T-cell (primary cell): ENCODE measurements around the gene PPARA. TPM values are rescaled to one million over a fixed set of nuclear protein-coding genes. Genes with fewer than 3 reads are reported as not detected.

ENCODE experiments used
- ATAC-seq, 4 experiments: fragments of 200-7000 bp in 3 of 4; fragments of 150-1000 bp in 1 of 4; cut with Tn5 transposase; replicated peaks in 1 of 4; 1 replicate in 3 of 4; 2 replicates in 1 of 4; pipeline ENCODE4 v1.10.0; 2021; ENCODE audit warnings: moderate library complexity in 3 of 4, mild to moderate bottlenecking in 2 of 4, moderate number of reproducible peaks in 1 of 4
- CTCF ChIA-PET, 2 donors: fragments of 300-600 bp; sonication (Branson Sonifier 250); formaldehyde crosslinking; loops; one replicate each; lab custom pipeline; 2022; ENCODE audit warnings: antibody characterized with exemption in 2 of 2; lab: Charles Lee
- POLR2A ChIA-PET, 2 donors: fragments of 300-600 bp; sonication (Branson Sonifier 250); formaldehyde crosslinking; loops; one replicate each; lab custom pipeline; 2022; ENCODE audit warnings: antibody characterized with exemption in 2 of 2; lab: Charles Lee
- DNase-seq, 35 experiments: peaks; one replicate each; pipeline versions ENCODE4 v3.0.0 to v3.0.0-alpha.2; 2013 to 2023
- H3K27ac ChIP-seq: one replicate; pipeline ENCODE4 v1.5.1; 2013; ENCODE audit warnings: low read length
- H3K27me3 ChIP-seq, 2 experiments: replicated peaks in 1 of 2; 1 replicate in 1 of 2; 2 replicates in 1 of 2; pipeline versions ENCODE4 v1.6.1 to v1.7.0; 2013; ENCODE audit warnings: low read length in 1 of 2, mixed read lengths in 1 of 2; ENCODE audit not compliant: control insufficient read depth in 2 of 2, insufficient read depth in 2 of 2; ENCODE audit errors: extremely low read depth in 1 of 2
- H3K36me3 ChIP-seq, 2 donors: 1 replicate in 1 of 2; 2 replicates in 1 of 2; pipeline versions ENCODE4 v1.6.1 to v1.7.0; 2013; ENCODE audit warnings: low read length in 1 of 2; ENCODE audit not compliant: control insufficient read depth in 2 of 2, insufficient read depth in 1 of 2; ENCODE audit errors: extremely low read depth in 1 of 2
- H3K4me1 ChIP-seq, 2 experiments: 1 replicate in 1 of 2; 2 replicates in 1 of 2; pipeline versions ENCODE4 v1.6.1 to v1.7.0; 2013; ENCODE audit warnings: low read length in 2 of 2, mixed read lengths in 1 of 2; ENCODE audit not compliant: insufficient read depth in 2 of 2, control insufficient read depth in 1 of 2; ENCODE audit errors: extremely low read depth in 1 of 2
- H3K4me3 ChIP-seq, 2 donors: 1 replicate in 1 of 2; 2 replicates in 1 of 2; pipeline versions ENCODE4 v1.5.1 to v1.7.0; 2013; ENCODE audit warnings: mild to moderate bottlenecking in 2 of 2, low read length in 1 of 2, moderate library complexity in 1 of 2; ENCODE audit not compliant: control insufficient read depth in 1 of 2; ENCODE audit errors: extremely low read depth in 1 of 2
- H3K9me3 ChIP-seq: 2 replicates; pipeline ENCODE4 v1.7.0; 2013
- H3K27ac Mint-ChIP-seq, 2 donors: one replicate each; pipeline ENCODE4 v1.8.0; 2020 to 2021; ENCODE audit warnings: mild to moderate bottlenecking in 2 of 2, mixed read lengths in 2 of 2
- H3K27me3 Mint-ChIP-seq, 2 donors: one replicate each; pipeline ENCODE4 v1.8.0; 2021 to 2022; ENCODE audit warnings: mixed read lengths in 2 of 2
- H3K36me3 Mint-ChIP-seq: one replicate; pipeline ENCODE4 v1.8.0; 2021; ENCODE audit warnings: mixed read lengths
- H3K4me1 Mint-ChIP-seq, 3 donors: one replicate each; pipeline ENCODE4 v1.8.0; 2020 to 2022; ENCODE audit warnings: mixed read lengths in 3 of 3, mild to moderate bottlenecking in 1 of 3
- H3K4me3 Mint-ChIP-seq, 3 donors: one replicate each; pipeline ENCODE4 v1.8.0; 2020 to 2022; ENCODE audit warnings: mild to moderate bottlenecking in 3 of 3, mixed read lengths in 3 of 3, moderate library complexity in 3 of 3
- H3K9me3 Mint-ChIP-seq, 3 donors: one replicate each; pipeline ENCODE4 v1.8.0; 2020 to 2022; ENCODE audit warnings: mixed read lengths in 3 of 3
- WGBS: methylation state at CpG from one replicate; pipeline ENCODE4 v1.1.5; 2013; ENCODE audit warnings: missing lambda C conversion rate; ENCODE audit not compliant: insufficient coverage; 5-methylcytosine and 5-hydroxymethylcytosine counted together
- total RNA-seq, 35 experiments: library from RNA in 6 of 35; stranded (reverse) in 6 of 35; fragments of 120-200 nt in 1 of 35; gene quantifications; one replicate each; pipeline versions ENCODE4 v1.2.1 to v1.2.4 and lab custom pipeline; 2013 to 2026

The PPARA gene
- total RNA-seq (10 to 100 TPM; 11.0 to 22.2 (median 19.6) TPM), total RNA-seq (lab: John Stamatoyannopoulos, UW) (5.2 to 53.2 (median 16.4) reads per million in 29 experiments)
- 13.7 TPM for total RNA-seq (2013)

- Histone ChIP-seq H3K27me3 (no peaks in the 10 kb centered on the region), H3K27ac (peak within 1 kb of the TSS; percentile 60), H3K9me3 (no peaks in the 10 kb centered on the region), H3K4me1 (peaks cover 4 to 33% of the 10 kb centered on the region in 2 experiments), H3K4me3 (peak within 1 kb of the TSS; percentile 80 to 83), H3K36me3 (no peaks in the 10 kb centered on the region)
- DNase-seq, result peak; percentile 53 to 93 (median 73)
- ChIA-PET CTCF (no interaction called here), POLR2A (no interaction called here)
- peak within 1 kb of the TSS; percentile 73 to 83 for H3K27ac Mint-ChIP-seq
- under 1% methylated on average over 97 of the region's 98 CpGs for WGBS
- H3K27me3 Mint-ChIP-seq, result no peaks in the 10 kb centered on the region
- peaks cover 7% of the 10 kb centered on the region for H3K36me3 Mint-ChIP-seq
- no peaks in the 10 kb centered on the region for H3K9me3 Mint-ChIP-seq
- ATAC-seq, result peak; percentile 83 to 85 (median 84)
- peaks cover 12 to 21% (median 19%) of the 10 kb centered on the region in 3 donors for H3K4me1 Mint-ChIP-seq
- H3K4me3 Mint-ChIP-seq, result peak within 1 kb of the TSS; percentile 81 to 84 (median 82)
These were observed at the start of gene PPARA for GRCh38 chr22:46150034-46150654. Gene PPARA (plus strand): TSS chr22:46150526. CDS start chr22:46198384, 47,858 bp downstream.

- Mint-ChIP-seq H3K27me3 (no peaks in the 10 kb centered on the region), H3K36me3 (no peaks in the 10 kb centered on the region), H3K9me3 (no peaks in the 10 kb centered on the region), H3K27ac (no peak overlapping the region), H3K4me1 (no peaks in the 10 kb centered on the region), H3K4me3 (no peak overlapping the region)
- Histone ChIP-seq H3K36me3 (peaks cover 0 to 6% of the 10 kb centered on the region in 2 donors), H3K9me3 (no peaks in the 10 kb centered on the region), H3K27ac (no peak overlapping the region), H3K4me3 (no peak overlapping the region), H3K4me1 (no peaks in the 10 kb centered on the region), H3K27me3 (no peaks in the 10 kb centered on the region)
- CTCF ChIA-PET, result no interaction called here
- POLR2A ChIA-PET, result no interaction called here
- ATAC-seq, result no peak
- no peak for DNase-seq
- WGBS, result 92% methylated on average over 11 of the region's 11 CpGs
These were observed 48.2 kb upstream of the PPARA start for GRCh38 chr22:46102159-46102558.

- Histone ChIP-seq H3K27me3 (no peaks in the 10 kb centered on the region), H3K4me1 (no peaks in the 10 kb centered on the region), H3K27ac (no peak overlapping the region), H3K36me3 (peaks cover 0 to 6% of the 10 kb centered on the region in 2 donors), H3K4me3 (no peak overlapping the region), H3K9me3 (no peaks in the 10 kb centered on the region)
- WGBS, result 85% methylated on average over 12 of the region's 13 CpGs
- Mint-ChIP-seq H3K9me3 (no peaks in the 10 kb centered on the region), H3K27me3 (no peaks in the 10 kb centered on the region), H3K4me3 (no peak overlapping the region), H3K27ac (no peak overlapping the region), H3K36me3 (no peaks in the 10 kb centered on the region), H3K4me1 (no peaks in the 10 kb centered on the region)
- ATAC-seq (no peak), DNase-seq (no peak)
- ChIA-PET CTCF (no interaction called here), POLR2A (no interaction called here)
These were observed 47.6 kb upstream of the PPARA start for GRCh38 chr22:46102752-46103151.

- H3K36me3 ChIP-seq, result peaks cover 0 to 3% of the 10 kb centered on the region in 2 donors
These were observed 47.1 kb upstream of the PPARA start for GRCh38 chr22:46103181-46103580.

GRCh38 chr22:46103664-46104063, 46.7 kb upstream of the PPARA start:
- no peaks in the 10 kb centered on the region for H3K36me3 Mint-ChIP-seq
- H3K36me3 ChIP-seq, result peaks cover 0 to 3% of the 10 kb centered on the region in 2 donors
- 94% methylated on average over 12 of the region's 19 CpGs for WGBS
- H3K27me3 Mint-ChIP-seq, result no peaks in the 10 kb centered on the region
- no peak for ATAC-seq
- no peaks in the 10 kb centered on the region for H3K9me3 ChIP-seq
- ChIA-PET POLR2A (no interaction called here), CTCF (no interaction called here)
- H3K4me3 Mint-ChIP-seq, result no peak overlapping the region
- H3K9me3 Mint-ChIP-seq, result no peaks in the 10 kb centered on the region
- no peak overlapping the region for H3K4me3 ChIP-seq
- H3K27ac ChIP-seq, result no peak overlapping the region
- no peaks in the 10 kb centered on the region for H3K27me3 ChIP-seq
- no peak for DNase-seq
- no peak overlapping the region for H3K27ac Mint-ChIP-seq
- no peaks in the 10 kb centered on the region for H3K4me1 ChIP-seq
- no peaks in the 10 kb centered on the region for H3K4me1 Mint-ChIP-seq

More at GRCh38 chr22:46103181-46103580, 47.1 kb upstream of the PPARA start:
- ChIA-PET CTCF (no interaction called here), POLR2A (no interaction called here)
- Mint-ChIP-seq H3K9me3 (no peaks in the 10 kb centered on the region), H3K36me3 (no peaks in the 10 kb centered on the region), H3K4me1 (no peaks in the 10 kb centered on the region), H3K4me3 (no peak overlapping the region), H3K27ac (no peak overlapping the region), H3K27me3 (no peaks in the 10 kb centered on the region)
- H3K27ac ChIP-seq, result no peak overlapping the region
- WGBS, result 86% methylated on average over 5 of the region's 13 CpGs
- DNase-seq, result no peak
- no peak for ATAC-seq
- H3K4me1 ChIP-seq, result no peaks in the 10 kb centered on the region
- no peak overlapping the region for H3K4me3 ChIP-seq
- no peaks in the 10 kb centered on the region for H3K9me3 ChIP-seq
- H3K27me3 ChIP-seq, result no peaks in the 10 kb centered on the region

GRCh38 chr22:46104170-46104880, 46.0 kb upstream of the PPARA start:
- Histone ChIP-seq H3K27me3 (no peaks in the 10 kb centered on the region), H3K36me3 (peaks cover 0 to 3% of the 10 kb centered on the region in 2 donors), H3K4me3 (no peak overlapping the region), H3K9me3 (no peaks in the 10 kb centered on the region), H3K4me1 (no peaks in the 10 kb centered on the region), H3K27ac (no peak overlapping the region)
- Mint-ChIP-seq H3K27me3 (no peaks in the 10 kb centered on the region), H3K9me3 (no peaks in the 10 kb centered on the region), H3K36me3 (no peaks in the 10 kb centered on the region), H3K27ac (no peak overlapping the region), H3K4me1 (no peaks in the 10 kb centered on the region), H3K4me3 (no peak overlapping the region)
- WGBS, result 96% methylated on average over 32 of the region's 40 CpGs
- no peak for ATAC-seq
- ChIA-PET CTCF (no interaction called here), POLR2A (no interaction called here)
- DNase-seq, result no peak
